Heart right ventricle (tissue), 16 donors: Measurements from ENCODE around the gene PARD3. TPM values are rescaled to one million over a fixed set of nuclear protein-coding genes. Genes with fewer than 3 reads are reported as not detected.

Experiments
- ATAC-seq, 8 donors: fragments of 200-7000 bp; cut with Tn5 transposase; one replicate each; pipeline ENCODE4 v1.9.1; 2020; ENCODE audit warnings: mild to moderate bottlenecking in 8 of 8, moderate library complexity in 8 of 8, moderate number of reproducible peaks in 1 of 8
- DNase-seq, 2 donors: peaks; one replicate each; pipeline ENCODE4 v3.0.0-alpha.2; 2020
- H3K27ac ChIP-seq, 10 donors: fragments of 200-600 bp; sonication (generic) in 2 of 10; one replicate each; pipeline versions ENCODE4 v1.5.0 to v1.8.0; 2020 to 2022; ENCODE audit warnings: mild to moderate bottlenecking in 3 of 10
- H3K27me3 ChIP-seq, 7 donors: fragments of 200-600 bp; one replicate each; pipeline ENCODE4 v1.8.0; 2021 to 2022; ENCODE audit warnings: mild to moderate bottlenecking in 2 of 7
- H3K36me3 ChIP-seq, 9 donors: fragments of 200-600 bp; sonication (generic) in 1 of 9; one replicate each; pipeline versions ENCODE4 v1.5.0 to v1.8.0; 2020 to 2022; ENCODE audit warnings: mild to moderate bottlenecking in 2 of 9
- H3K4me1 ChIP-seq, 9 donors: fragments of 200-600 bp; sonication (generic) in 1 of 9; one replicate each; pipeline versions ENCODE4 v1.5.0 to v1.8.0; 2020 to 2022; ENCODE audit warnings: mild to moderate bottlenecking in 4 of 9
- H3K4me3 ChIP-seq, 10 donors: fragments of 200-600 bp; sonication (generic) in 2 of 10; one replicate each; pipeline versions ENCODE4 v1.5.0 to v1.8.0; 2020 to 2022; ENCODE audit warnings: mild to moderate bottlenecking in 7 of 10, moderate library complexity in 2 of 10
- H3K9me3 ChIP-seq, 11 donors: fragments of 200-600 bp in 10 of 11; sonication (generic) in 2 of 11; one replicate each; pipeline versions ENCODE4 v1.5.0 to v1.8.0; 2013 to 2022; ENCODE audit warnings: mild to moderate bottlenecking in 2 of 11, control low read depth in 1 of 11, moderate library complexity in 1 of 11
- CTCF ChIP-seq, 9 donors: fragments of 200-600 bp; sonication (generic) in 2 of 9; IDR thresholded peaks; one replicate each; pipeline versions ENCODE4 v1.5.0 to v1.8.0; 2021 to 2022; ENCODE audit warnings: antibody characterized with exemption in 9 of 9, mild to moderate bottlenecking in 5 of 9, moderate library complexity in 1 of 9
- WGBS, 2 donors: extraction: QIAGEN DNeasy Blood & Tissue Kit; methylation state at CpG; one replicate each; pipeline ENCODE4 v1.1.7; 2013; ENCODE audit warnings: inconsistent platforms in 1 of 2; 5-methylcytosine and 5-hydroxymethylcytosine counted together
- intact Hi-C, 10 donors: fragments of 100-400 bp; cut with DNase I; formaldehyde crosslinking; loops; one replicate each; pipeline versions ENCODE4 v1.11.1 to v1.14.2; 2022
- polyA plus RNA-seq, 2 donors: library from polyadenylated mRNA; stranded (reverse); fragments of 200-250 nt; gene quantifications; one replicate each; pipeline ENCODE4 v1.2.3, GENCODE V29; 2013
- total RNA-seq, 10 donors: library from RNA; stranded (reverse); fragmentation: NEBNext Ultra II Directional in 3 of 10; extraction: Animal tissue kit (Norgen Biotek cat#: 25700) in 3 of 10; gene quantifications; one replicate each; pipeline versions ENCODE4 v1.2.1 to v1.2.4, GENCODE V29; 2021 to 2023
- donor health status: Arrhythmogenic right ventricular cardiomyopathy.
- donor health status: ischemic (EF 13 %, LVEDD 7.1; RV severe dilation, severe dysfunction).
- donor health status: healthy with polysubstance abuse.
- donor health status: DM: no; HTN: yes; CAD: no.
- donor health status: DM: no; HTN: no; CAD: no.
- donor health status: ischemic (EF 25% LVEDD 6.9; RV normal size, moderate dysfunction).
- donor health status: ischemic (EF 25% LVEDD 5.7; RV mildly dilated, moderate dysfunction).
- donor health status: healthy.
- donor health status: DM: yes; HTN: yes; CAD: no.
- donor health status: Ischemic cardiomyopathy.
- donor health status: ischemic (EF 35%, LVEDD 5.7; RV mildly dilated, moderate dysfunction).
- donor health status: nonischemic (EF 11% LVEDD 7.7; RV severe dilation, severe dysfunction).
- donor health status: DM: yes; HTN: yes; CAD: no.
- donor health status: PGD.
- donor health status: ischemic (EF 29% LVEDD 5.4; RV normal size, mild dysfunction).
- donor health status: nonischemic (EF 23%, LVEDD 6.1; RV moderate dilation, normal function).

Gene PARD3
- total and polyA plus RNA-seq, 12 donors = 19.7 to 41.8 (median 34.2) TPM

- no peak overlapping the region for H3K27ac ChIP-seq
- TF ChIP-seq CTCF (IDR thresholded peaks at IDR 0.05) = no peak
- 75 to 85% methylated on average over 5 of the region's 5 CpGs for WGBS, 2 donors
- H3K36me3 ChIP-seq = no peaks in the 10 kb centered on the region
- no peak for ATAC-seq
- no peaks in the 10 kb centered on the region for H3K9me3 ChIP-seq
- intact Hi-C loops = no loop called here
- peaks cover 0 to 84% (median 47%) of the 10 kb centered on the region in 9 donors for H3K4me1 ChIP-seq
- no peaks in the 10 kb centered on the region for H3K27me3 ChIP-seq
- no peak for DNase-seq
- H3K4me3 ChIP-seq = no peak overlapping the region
These were observed 52.3 kb downstream of the PARD3 start for GRCh38 chr10:34762603-34763299.

DNA sequence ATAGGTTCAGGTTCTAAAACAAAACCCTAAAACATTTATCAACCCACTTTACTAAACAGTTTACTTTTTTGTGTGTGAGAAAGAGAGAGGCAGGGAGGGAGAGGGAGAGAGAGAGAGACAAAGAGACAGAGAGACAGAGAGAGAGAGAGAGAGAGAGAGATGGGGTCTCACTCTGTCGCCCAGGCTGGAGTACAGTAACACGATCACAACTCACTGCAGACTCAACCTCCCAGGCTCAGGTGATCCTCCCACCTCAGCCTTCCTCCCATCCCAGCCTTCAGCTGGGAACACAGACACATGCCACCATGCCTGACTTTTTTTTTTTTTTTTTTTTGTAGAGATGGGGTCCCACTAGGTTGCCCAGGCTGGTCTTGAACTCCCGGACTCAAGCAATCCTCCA lies 52.9 kb downstream of the PARD3 start:
- H3K27me3 ChIP-seq = no peaks in the 10 kb centered on the region
- WGBS, 2 donors = 99 to 100% methylated on average over 3 of the region's 3 CpGs
- DNase-seq (no peak), ATAC-seq (no peak)
- no peaks in the 10 kb centered on the region for H3K9me3 ChIP-seq
- H3K4me1 ChIP-seq = peaks cover 0 to 85% (median 47%) of the 10 kb centered on the region in 9 donors
- no peak for TF ChIP-seq CTCF (IDR thresholded peaks at IDR 0.05)
- H3K36me3 ChIP-seq = no peaks in the 10 kb centered on the region
- no peak overlapping the region for H3K4me3 ChIP-seq
- intact Hi-C loops = no loop called here
- no peak overlapping the region for H3K27ac ChIP-seq

GRCh38 chr10:34761453-34761852 lies 53.6 kb downstream of the PARD3 start:
- Histone ChIP-seq H3K4me3 (no peak overlapping the region), H3K36me3 (no peaks in the 10 kb centered on the region), H3K27ac (no peak overlapping the region), H3K4me1 (peaks cover 0 to 79% (median 44%) of the 10 kb centered on the region in 9 donors), H3K27me3 (no peaks in the 10 kb centered on the region), H3K9me3 (no peaks in the 10 kb centered on the region)
- ATAC-seq = no peak
- no peak for DNase-seq
- intact Hi-C loops = no loop called here
- no peak for TF ChIP-seq CTCF (IDR thresholded peaks at IDR 0.05)
- WGBS, 2 donors = 67 to 80% methylated on average over 1 of the region's 1 CpG

GRCh38 chr10:34760606-34761005 lies 54.5 kb downstream of the PARD3 start:
- Histone ChIP-seq H3K36me3 (no peaks in the 10 kb centered on the region), H3K9me3 (no peaks in the 10 kb centered on the region), H3K4me1 (peaks cover 0 to 72% (median 36%) of the 10 kb centered on the region in 9 donors), H3K4me3 (no peak overlapping the region), H3K27me3 (no peaks in the 10 kb centered on the region), H3K27ac (peak overlapping the region in 1 of 10 donors; percentile 26)
- TF ChIP-seq CTCF (IDR thresholded peaks at IDR 0.05) = no peak
- ATAC-seq (peak in 6 of 8 donors; percentile 50 to 92 (median 71)), DNase-seq (no peak)
- 50 to 69% methylated on average over 1 of the region's 1 CpG for WGBS, 2 donors
- intact Hi-C loops = no loop called here
